ENCODE data around the gene MUSK. TPM values are rescaled to one million over a fixed set of nuclear protein-coding genes. Genes with fewer than 3 reads are reported as not detected.

Gene MUSK
- total RNA-seq, 1 donor from 2014 or later = not detected

GRCh38 chr9:110648696-110649095 is 19.9 kb upstream of the MUSK start:
- Mint-ChIP-seq H3K27me3 (ENCODE audit: unreplicated experiment) (no peaks in the 10 kb centered on the region), H3K36me3 (ENCODE audit: unreplicated experiment) (peaks cover 5% of the 10 kb centered on the region), H3K4me1 (ENCODE audit: unreplicated experiment) (peaks cover 44% of the 10 kb centered on the region), H3K9me3 (ENCODE audit: unreplicated experiment) (no peaks in the 10 kb centered on the region), H3K27ac (ENCODE audit: unreplicated experiment) (peak overlapping the region; percentile 73), H3K4me3 (ENCODE audit: unreplicated experiment) (no peak overlapping the region)
- TF ChIP-seq CTCF (IDR thresholded peaks at IDR 0.05) = no peak
- no peak for DNase-seq (ENCODE audit: extremely low spot score, unreplicated experiment)

GRCh38 chr9:110650261-110650660 is 18.3 kb upstream of the MUSK start:
- Mint-ChIP-seq H3K4me1 (ENCODE audit: unreplicated experiment) (peaks cover 44% of the 10 kb centered on the region), H3K36me3 (ENCODE audit: unreplicated experiment) (peaks cover 1% of the 10 kb centered on the region), H3K9me3 (ENCODE audit: unreplicated experiment) (no peaks in the 10 kb centered on the region), H3K27me3 (ENCODE audit: unreplicated experiment) (no peaks in the 10 kb centered on the region), H3K4me3 (ENCODE audit: unreplicated experiment) (no peak overlapping the region), H3K27ac (ENCODE audit: unreplicated experiment) (peak overlapping the region; percentile 99)
- DNase-seq (ENCODE audit: extremely low spot score, unreplicated experiment) = no peak
- TF ChIP-seq CTCF (IDR thresholded peaks at IDR 0.05) = no peak

DNA sequence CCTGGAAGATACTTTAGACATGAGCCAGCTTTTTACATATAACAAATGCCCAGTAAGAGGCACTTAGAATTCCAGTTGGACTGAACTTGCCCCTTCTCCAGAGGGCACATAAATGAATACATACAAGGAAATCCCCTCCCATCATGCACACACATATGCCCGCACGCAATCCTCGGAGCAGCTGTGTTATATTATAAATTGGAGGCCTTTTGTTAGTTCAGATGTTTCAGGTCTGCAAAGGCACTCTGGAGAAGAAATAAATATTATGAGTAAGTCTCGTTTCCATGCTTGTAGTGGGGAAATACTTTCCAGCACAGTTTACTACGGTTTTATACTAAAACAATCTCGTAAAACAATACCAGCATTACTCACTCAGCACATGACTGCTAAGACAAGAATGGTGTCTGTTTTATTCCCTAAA is 17.6 kb upstream of the MUSK start:
- H3K4me3 Mint-ChIP-seq (ENCODE audit: unreplicated experiment) = no peak overlapping the region
- H3K27me3 Mint-ChIP-seq (ENCODE audit: unreplicated experiment) = no peaks in the 10 kb centered on the region
- DNase-seq (ENCODE audit: extremely low spot score, unreplicated experiment) = peak; percentile 92
- no peak for TF ChIP-seq CTCF (IDR thresholded peaks at IDR 0.05)
- H3K4me1 Mint-ChIP-seq (ENCODE audit: unreplicated experiment) = peaks cover 50% of the 10 kb centered on the region
- no peaks in the 10 kb centered on the region for H3K36me3 Mint-ChIP-seq (ENCODE audit: unreplicated experiment)
- H3K9me3 Mint-ChIP-seq (ENCODE audit: unreplicated experiment) = no peaks in the 10 kb centered on the region
- peak overlapping the region; percentile 99 for H3K27ac Mint-ChIP-seq (ENCODE audit: unreplicated experiment)

GRCh38 chr9:110655754-110656641 is 12.6 kb upstream of the MUSK start:
- Mint-ChIP-seq H3K36me3 (ENCODE audit: unreplicated experiment) (no peaks in the 10 kb centered on the region), H3K9me3 (ENCODE audit: unreplicated experiment) (peaks cover 19% of the 10 kb centered on the region), H3K4me3 (ENCODE audit: unreplicated experiment) (no peak overlapping the region), H3K27ac (ENCODE audit: unreplicated experiment) (peak overlapping the region; percentile 41), H3K4me1 (ENCODE audit: unreplicated experiment) (peaks cover 30% of the 10 kb centered on the region), H3K27me3 (ENCODE audit: unreplicated experiment) (no peaks in the 10 kb centered on the region)
- TF ChIP-seq CTCF (IDR thresholded peaks at IDR 0.05) = no peak
- DNase-seq (ENCODE audit: extremely low spot score, unreplicated experiment) = no peak

DNA sequence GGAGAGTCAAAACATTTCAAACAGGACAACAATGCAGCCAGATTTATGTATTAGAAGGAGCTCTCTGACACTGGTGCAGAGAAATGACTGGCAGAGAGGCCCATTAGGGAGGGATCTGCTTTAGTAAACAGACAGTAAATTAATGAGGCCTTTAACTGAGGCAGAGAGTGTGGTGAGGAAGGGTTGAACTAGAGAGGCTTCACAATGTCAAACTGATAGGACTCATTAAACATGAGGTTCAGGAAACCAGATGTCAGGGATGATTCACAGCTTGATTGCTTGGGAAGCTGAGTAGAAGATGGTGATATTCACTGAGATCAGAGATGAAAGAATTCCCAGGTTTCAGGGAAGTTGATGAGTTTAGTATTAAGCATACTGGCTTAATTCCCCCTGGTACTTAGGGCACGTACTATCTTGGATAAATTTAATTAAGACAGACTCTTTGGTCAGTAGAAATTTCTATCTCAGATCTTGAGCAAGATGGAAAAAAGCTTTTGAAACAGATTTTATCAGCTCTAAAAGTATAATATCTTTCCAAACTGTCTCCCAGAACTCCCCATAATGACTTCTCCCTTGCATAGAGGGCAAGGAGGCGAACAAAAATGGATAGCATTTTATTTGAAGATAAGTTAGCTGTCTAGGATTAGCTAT is 8.6 kb upstream of the MUSK start:
- TF ChIP-seq CTCF (IDR thresholded peaks at IDR 0.05) = no peak
- Mint-ChIP-seq H3K4me1 (ENCODE audit: unreplicated experiment) (peaks cover 16% of the 10 kb centered on the region), H3K27me3 (ENCODE audit: unreplicated experiment) (no peaks in the 10 kb centered on the region), H3K27ac (ENCODE audit: unreplicated experiment) (no peak overlapping the region), H3K36me3 (ENCODE audit: unreplicated experiment) (no peaks in the 10 kb centered on the region), H3K4me3 (ENCODE audit: unreplicated experiment) (no peak overlapping the region), H3K9me3 (ENCODE audit: unreplicated experiment) (peaks cover 19% of the 10 kb centered on the region)
- DNase-seq (ENCODE audit: extremely low spot score, unreplicated experiment) = no peak

Data from osteocyte (in vitro differentiated cells).